ENCODE data around the gene MTIF2.

Gene MTIF2

DNA sequence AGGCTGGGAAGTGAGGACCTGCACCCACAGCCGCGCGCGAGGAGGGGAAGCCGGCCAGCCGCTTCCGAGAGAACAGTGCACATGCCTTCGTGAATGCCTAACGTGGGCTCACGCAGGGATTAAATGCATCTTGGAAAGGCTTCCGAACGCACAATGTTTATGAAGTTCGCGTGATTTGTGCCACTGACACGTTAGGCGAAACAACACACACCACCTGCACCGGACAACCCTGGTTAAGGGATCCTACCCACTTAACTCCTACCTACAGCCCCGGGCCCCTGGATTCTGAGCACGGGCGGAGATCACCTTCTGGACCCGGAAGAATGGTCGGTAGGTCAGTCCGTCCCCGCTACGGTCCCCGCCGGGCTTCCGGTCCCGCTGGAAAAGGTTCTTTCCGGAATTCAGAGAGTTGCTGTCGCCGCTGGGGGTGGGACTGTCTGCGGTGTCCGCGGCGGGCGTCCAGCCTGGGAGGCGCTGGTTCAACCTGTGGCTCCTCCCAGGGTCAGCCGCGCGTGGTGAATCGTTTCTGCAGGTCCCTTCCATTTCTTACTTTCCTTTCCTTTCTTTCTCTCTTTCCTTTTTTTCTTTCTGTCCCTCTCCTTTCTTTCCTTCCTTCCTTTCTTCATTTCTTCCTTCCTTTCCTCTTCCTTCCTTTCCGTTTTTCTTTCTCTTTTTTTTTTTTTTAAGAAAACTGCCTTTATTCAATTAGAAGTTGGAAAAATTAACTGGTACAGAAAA is at the start of gene MTIF2:
TSS of gene MTIF2 (minus strand) at position 325 of the 738 bp plus-strand sequence. CDS start 5,373 bp downstream, outside the sequence.
- peak; percentile 88 for DNase-seq (ENCODE audit: low spot score)
- no peak for TF ChIP-seq CTCF (IDR thresholded peaks at IDR 0.05; ENCODE audit: extremely low read depth, missing control alignments)

GRCh38 chr2:55314985-55315384 is 46.0 kb upstream of the MTIF2 start:
- no peak for DNase-seq (ENCODE audit: low spot score)
- TF ChIP-seq CTCF (IDR thresholded peaks at IDR 0.05; ENCODE audit: extremely low read depth, missing control alignments): no peak

GRCh38 chr2:55311444-55311870 is 42.4 kb upstream of the MTIF2 start:
- DNase-seq (ENCODE audit: low spot score): peak; percentile 39
- no peak for TF ChIP-seq CTCF (IDR thresholded peaks at IDR 0.05; ENCODE audit: extremely low read depth, missing control alignments)

- no peak for DNase-seq (ENCODE audit: low spot score)
- TF ChIP-seq CTCF (IDR thresholded peaks at IDR 0.05; ENCODE audit: extremely low read depth, missing control alignments): no peak
Observed at GRCh38 chr2:55309446-55309845, 40.4 kb upstream of the MTIF2 start.

- peak; percentile 40 for DNase-seq (ENCODE audit: low spot score)
- no peak for TF ChIP-seq CTCF (IDR thresholded peaks at IDR 0.05; ENCODE audit: extremely low read depth, missing control alignments)
Observed at GRCh38 chr2:55302241-55302640, 33.2 kb upstream of the MTIF2 start.

DNA sequence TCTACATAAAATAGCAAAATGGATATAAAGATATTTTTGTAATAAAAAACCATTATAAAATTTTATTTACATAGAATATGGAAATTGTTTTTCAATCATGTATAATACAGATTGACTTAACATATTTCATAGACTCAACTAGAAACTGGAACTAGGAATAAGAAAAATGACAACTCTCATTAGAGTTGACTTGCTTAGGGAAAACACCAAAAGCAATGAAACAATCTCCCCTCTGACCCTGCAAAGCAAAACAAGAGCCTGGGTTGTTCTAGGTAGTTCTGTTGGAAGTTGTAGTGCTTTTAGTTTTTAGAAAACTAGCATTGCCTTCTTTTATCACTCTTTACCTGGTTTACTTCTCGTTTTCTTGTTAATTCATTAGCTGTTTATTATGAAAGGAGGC is 32.2 kb upstream of the MTIF2 start:
- no peak for TF ChIP-seq CTCF (IDR thresholded peaks at IDR 0.05; ENCODE audit: extremely low read depth, missing control alignments)
- no peak for DNase-seq (ENCODE audit: low spot score)

- no peak for DNase-seq (ENCODE audit: low spot score)
Observed at GRCh38 chr2:55296393-55296792, 27.4 kb upstream of the MTIF2 start.

More at GRCh38 chr2:55296393-55296792, 27.4 kb upstream of the MTIF2 start:
- TF ChIP-seq CTCF (IDR thresholded peaks at IDR 0.05; ENCODE audit: extremely low read depth, missing control alignments): no peak
